Osteocyte (in vitro differentiated cells): ENCODE measurements around the gene KRT3. TPM values are rescaled to one million over a fixed set of nuclear protein-coding genes. Genes with fewer than 3 reads are reported as not detected.

Experiments used
- DNase-seq: peaks from one replicate; pipeline ENCODE4 v3.0.0; 2021; ENCODE audit warnings: mixed read lengths; ENCODE audit not compliant: unreplicated experiment; ENCODE audit errors: extremely low spot score
- H3K27ac Mint-ChIP-seq: one replicate; pipeline ENCODE4 v1.8.0; 2021; ENCODE audit warnings: mild to moderate bottlenecking, mixed read lengths; ENCODE audit not compliant: unreplicated experiment
- H3K27me3 Mint-ChIP-seq: one replicate; pipeline ENCODE4 v1.8.0; 2021; ENCODE audit warnings: mixed read lengths; ENCODE audit not compliant: unreplicated experiment
- H3K36me3 Mint-ChIP-seq: one replicate; pipeline ENCODE4 v1.8.0; 2021; ENCODE audit warnings: mixed read lengths; ENCODE audit not compliant: unreplicated experiment
- H3K4me1 Mint-ChIP-seq: one replicate; pipeline ENCODE4 v1.8.0; 2021; ENCODE audit warnings: mixed read lengths; ENCODE audit not compliant: unreplicated experiment
- H3K4me3 Mint-ChIP-seq: one replicate; pipeline ENCODE4 v1.8.0; 2021; ENCODE audit warnings: mild to moderate bottlenecking, moderate library complexity, mixed read lengths; ENCODE audit not compliant: unreplicated experiment
- H3K9me3 Mint-ChIP-seq: one replicate; pipeline ENCODE4 v1.8.0; 2021; ENCODE audit warnings: mixed read lengths; ENCODE audit not compliant: unreplicated experiment
- CTCF ChIP-seq: fragments of 200-600 bp; sonication (generic); IDR thresholded peaks from 2 replicates; pipeline ENCODE4 v1.5.0; 2021; ENCODE audit warnings: antibody characterized with exemption, mild to moderate bottlenecking, moderate library complexity
- total RNA-seq: library from RNA; stranded (reverse); gene quantifications from 2 replicates; pipeline ENCODE4 v1.2.1, GENCODE V29; 2021

The KRT3 gene
- total RNA-seq, 1 donor from 2014 or later: not detected

GRCh38 chr12:52794479-52795331 is 1.2 kb downstream of the KRT3 start:
- H3K4me1 Mint-ChIP-seq: no peaks in the 10 kb centered on the region
- no peak for TF ChIP-seq CTCF
- H3K36me3 Mint-ChIP-seq: no peaks in the 10 kb centered on the region
- no peak overlapping the region for H3K27ac Mint-ChIP-seq
- no peak for DNase-seq
- peaks cover 27% of the 10 kb centered on the region for H3K27me3 Mint-ChIP-seq
- H3K9me3 Mint-ChIP-seq: no peaks in the 10 kb centered on the region
- no peak overlapping the region for H3K4me3 Mint-ChIP-seq

GRCh38 chr12:52792185-52793029 is 3.5 kb downstream of the KRT3 start:
- Mint-ChIP-seq H3K27me3 (peaks cover 25% of the 10 kb centered on the region), H3K4me1 (no peaks in the 10 kb centered on the region)

GRCh38 chr12:52791271-52792184 is 4.4 kb downstream of the KRT3 start:
- H3K27me3 Mint-ChIP-seq: peaks cover 30% of the 10 kb centered on the region
- TF ChIP-seq CTCF: no peak
- H3K4me3 Mint-ChIP-seq: no peak overlapping the region
- DNase-seq: no peak
- H3K4me1 Mint-ChIP-seq: no peaks in the 10 kb centered on the region
- no peak overlapping the region for H3K27ac Mint-ChIP-seq
- no peaks in the 10 kb centered on the region for H3K36me3 Mint-ChIP-seq
- no peaks in the 10 kb centered on the region for H3K9me3 Mint-ChIP-seq

More at GRCh38 chr12:52792185-52793029, 3.5 kb downstream of the KRT3 start:
- Mint-ChIP-seq H3K36me3 (no peaks in the 10 kb centered on the region), H3K27ac (no peak overlapping the region), H3K4me3 (no peak overlapping the region), H3K9me3 (no peaks in the 10 kb centered on the region)
- no peak for DNase-seq
- TF ChIP-seq CTCF: no peak

GRCh38 chr12:52790427-52791270 is 5.3 kb downstream of the KRT3 start:
- H3K27ac Mint-ChIP-seq: no peak overlapping the region
- H3K4me1 Mint-ChIP-seq: no peaks in the 10 kb centered on the region
- H3K9me3 Mint-ChIP-seq: no peaks in the 10 kb centered on the region
- no peak for DNase-seq
- no peaks in the 10 kb centered on the region for H3K36me3 Mint-ChIP-seq
- TF ChIP-seq CTCF: no peak
- peaks cover 33% of the 10 kb centered on the region for H3K27me3 Mint-ChIP-seq
- no peak overlapping the region for H3K4me3 Mint-ChIP-seq
